Cardiac fibroblast (primary cell): Measurements from ENCODE around the gene ITGA11.

Experiments
- DNase-seq, 2 donors: peaks; one replicate each; pipeline versions ENCODE4 v3.0.0 to v3.0.0-alpha.2; 2010; ENCODE audit warnings: low read depth in 2 of 2
- H3K4me3 ChIP-seq, 2 donors: replicated peaks in 1 of 2; 1 replicate in 1 of 2; 2 replicates in 1 of 2; pipeline ENCODE4 v1.5.1; 2011; ENCODE audit warnings: low read depth in 2 of 2, low read length in 2 of 2, mild to moderate bottlenecking in 2 of 2, moderate library complexity in 1 of 2
- TF ChIP-seq, protein P1 (sequence below): IDR thresholded peaks from one replicate; pipeline ENCODE4 v1.5.1; 2011; ENCODE audit warnings: low read depth, mild to moderate bottlenecking, low read length, inconsistent platforms

Gene ITGA11

GRCh38 chr15:68354923-68355322, 77.0 kb downstream of the ITGA11 start:
- DNase-seq = peak; percentile 70 to 87
- TF ChIP-seq, protein P1, sequence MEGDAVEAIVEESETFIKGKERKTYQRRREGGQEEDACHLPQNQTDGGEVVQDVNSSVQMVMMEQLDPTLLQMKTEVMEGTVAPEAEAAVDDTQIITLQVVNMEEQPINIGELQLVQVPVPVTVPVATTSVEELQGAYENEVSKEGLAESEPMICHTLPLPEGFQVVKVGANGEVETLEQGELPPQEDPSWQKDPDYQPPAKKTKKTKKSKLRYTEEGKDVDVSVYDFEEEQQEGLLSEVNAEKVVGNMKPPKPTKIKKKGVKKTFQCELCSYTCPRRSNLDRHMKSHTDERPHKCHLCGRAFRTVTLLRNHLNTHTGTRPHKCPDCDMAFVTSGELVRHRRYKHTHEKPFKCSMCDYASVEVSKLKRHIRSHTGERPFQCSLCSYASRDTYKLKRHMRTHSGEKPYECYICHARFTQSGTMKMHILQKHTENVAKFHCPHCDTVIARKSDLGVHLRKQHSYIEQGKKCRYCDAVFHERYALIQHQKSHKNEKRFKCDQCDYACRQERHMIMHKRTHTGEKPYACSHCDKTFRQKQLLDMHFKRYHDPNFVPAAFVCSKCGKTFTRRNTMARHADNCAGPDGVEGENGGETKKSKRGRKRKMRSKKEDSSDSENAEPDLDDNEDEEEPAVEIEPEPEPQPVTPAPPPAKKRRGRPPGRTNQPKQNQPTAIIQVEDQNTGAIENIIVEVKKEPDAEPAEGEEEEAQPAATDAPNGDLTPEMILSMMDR = no peak
- H3K4me3 ChIP-seq = no peak overlapping the region

- DNase-seq = no peak
- TF ChIP-seq, protein P1 = no peak
- H3K4me3 ChIP-seq = no peak overlapping the region
Measured at GRCh38 chr15:68354268-68354667, 77.7 kb downstream of the ITGA11 start.

DNA sequence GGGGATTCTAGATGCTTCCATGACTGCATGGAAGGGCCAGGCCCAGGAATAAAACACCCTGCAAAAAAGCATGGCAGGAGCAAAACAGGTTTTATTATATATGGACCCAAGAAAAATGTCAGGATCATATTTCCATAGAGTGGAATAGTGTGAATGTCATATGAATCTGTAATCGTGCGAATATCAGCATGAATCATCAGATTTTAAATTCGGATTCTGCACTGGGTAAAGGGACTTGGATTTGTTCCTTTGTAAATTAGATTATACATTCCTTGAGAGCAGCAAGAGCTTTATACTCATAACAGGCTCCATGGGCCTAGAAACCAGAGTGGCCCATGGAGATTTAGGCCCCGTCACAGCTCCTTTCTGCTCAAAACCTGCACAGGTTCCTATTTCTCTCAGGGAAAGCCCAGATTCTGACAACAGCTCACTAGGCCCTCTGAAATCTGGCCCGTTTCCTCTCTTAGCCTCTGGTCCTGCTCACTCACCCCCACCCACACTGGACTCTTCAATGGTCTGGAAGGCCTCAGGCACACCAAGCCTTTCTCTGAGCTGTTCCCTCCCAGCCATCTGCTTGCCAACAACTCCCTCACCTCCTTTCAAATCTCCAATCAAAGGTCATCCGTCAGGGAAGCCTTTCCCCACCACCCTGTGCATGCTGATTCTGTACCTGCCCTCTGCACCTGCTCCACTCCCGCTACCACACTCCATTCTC, 78.4 kb downstream of the ITGA11 start:
- TF ChIP-seq, protein P1 = no peak
- DNase-seq = peak in 1 of 2 donors; percentile 62
- H3K4me3 ChIP-seq = no peak overlapping the region

GRCh38 chr15:68352401-68353062, 79.4 kb downstream of the ITGA11 start:
- TF ChIP-seq, protein P1 = no peak
- peak; percentile 94 to 98 for DNase-seq
- H3K4me3 ChIP-seq = no peak overlapping the region

GRCh38 chr15:68349151-68349550, 82.8 kb downstream of the ITGA11 start:
- no peak overlapping the region for H3K4me3 ChIP-seq
- TF ChIP-seq, protein P1 = no peak
- peak in 1 of 2 donors; percentile 51 for DNase-seq

DNA sequence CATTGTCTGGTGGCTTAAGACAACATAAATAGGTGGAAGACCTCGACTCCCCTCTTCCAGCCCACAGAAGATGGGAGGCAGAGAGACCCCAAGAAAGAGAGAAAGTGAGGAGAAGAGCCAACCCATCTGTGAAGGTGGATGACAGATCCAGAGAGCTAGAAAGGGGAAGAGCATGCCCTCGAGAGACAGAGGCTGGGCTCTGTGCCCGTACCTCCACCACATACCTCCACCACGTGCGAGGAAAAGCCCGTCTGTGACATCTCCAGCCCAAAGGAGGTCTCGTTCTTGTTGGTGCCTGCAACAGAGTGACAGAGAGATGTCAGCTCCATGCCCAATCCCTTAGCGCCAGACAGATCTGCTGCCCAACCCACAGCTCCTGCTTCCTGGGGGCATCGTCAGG, 83.4 kb downstream of the ITGA11 start:
- DNase-seq = no peak
- TF ChIP-seq, protein P1 = no peak

More for the DNA sequence above, 83.4 kb downstream of the ITGA11 start:
- no peak overlapping the region for H3K4me3 ChIP-seq
